ENCODE data around the gene COL4A4.

COL4A4 gene

DNA sequence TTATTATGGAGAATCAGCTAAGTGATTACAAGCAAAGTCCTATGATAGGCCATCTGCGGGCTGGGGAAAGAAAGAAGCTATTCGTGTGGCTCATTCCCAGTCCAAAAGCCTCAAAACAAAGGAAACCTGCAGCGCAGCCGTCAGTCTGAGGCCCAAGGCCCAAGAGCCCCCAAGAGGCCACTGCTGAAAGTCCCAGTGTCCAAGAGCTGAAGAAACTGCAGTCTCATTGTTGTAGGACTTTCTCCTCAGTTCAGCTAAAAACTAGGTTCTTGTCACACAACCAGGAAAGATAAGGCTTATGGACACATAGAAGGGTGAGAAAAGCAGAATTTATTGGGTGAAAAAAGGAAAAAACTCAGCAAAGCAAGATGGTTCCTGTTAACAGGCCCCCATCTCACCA is 185.0 kb downstream of the COL4A4 start:
- no peak for DNase-seq (ENCODE audit: low spot score)

DNA sequence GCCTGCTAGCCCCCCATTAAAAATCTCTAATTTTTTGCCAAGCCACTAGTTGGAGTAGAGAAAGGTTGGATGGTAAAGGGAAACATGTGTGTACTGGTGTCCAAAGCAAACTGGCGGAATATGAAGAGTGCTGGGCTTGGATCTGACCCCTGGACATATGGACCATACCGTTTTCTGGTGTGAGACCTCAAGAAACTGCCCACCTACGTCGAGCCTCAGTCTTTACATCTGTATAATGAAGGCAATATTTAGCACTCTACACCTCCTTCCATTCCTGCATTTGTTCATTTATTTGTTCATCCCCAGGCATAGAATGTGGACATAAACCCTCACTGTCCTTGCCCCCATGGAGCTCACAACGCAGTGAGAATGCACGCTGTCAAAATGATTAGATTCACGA is 185.7 kb downstream of the COL4A4 start:
- no peak for DNase-seq (ENCODE audit: low spot score)

DNA sequence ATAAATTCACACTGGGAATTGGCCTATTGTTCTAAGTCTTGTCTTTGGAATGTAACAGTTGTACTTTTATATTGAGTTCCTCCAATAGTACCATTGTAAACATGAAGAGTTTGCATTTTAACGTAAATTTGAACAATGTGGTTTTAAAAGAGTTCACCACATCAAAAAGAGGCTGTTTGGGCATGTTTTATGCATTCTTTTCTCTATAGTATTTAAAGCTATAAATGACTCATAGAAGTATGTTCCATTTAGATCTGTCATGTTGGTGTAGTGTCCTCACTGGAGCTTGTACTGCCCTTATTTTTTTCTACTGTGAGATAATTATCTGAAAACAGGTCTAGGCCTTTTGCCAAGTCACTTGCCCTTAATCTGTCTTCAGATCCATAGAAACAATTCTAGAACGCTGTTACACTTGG is 186.2 kb downstream of the COL4A4 start:
- DNase-seq (ENCODE audit: low spot score) = no peak

DNA sequence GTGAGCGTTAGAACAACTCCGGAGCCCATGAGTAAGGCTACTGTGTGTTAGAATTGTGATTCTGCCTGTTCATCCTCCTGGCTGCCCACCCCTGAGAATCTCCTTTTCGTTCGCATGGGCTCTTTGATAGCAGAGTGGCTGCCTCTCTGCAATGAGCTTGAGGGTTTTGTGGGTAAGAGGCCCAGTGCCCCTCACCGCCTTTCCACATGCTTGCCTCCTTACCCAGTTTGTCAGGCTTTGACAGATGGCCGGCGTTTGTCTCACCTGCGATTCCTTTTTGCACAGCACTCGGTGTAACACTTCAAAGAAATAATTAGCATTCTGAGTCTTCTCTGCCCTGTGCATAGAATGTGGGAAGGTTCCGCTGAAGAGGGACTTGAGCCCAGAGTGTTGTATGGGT is 190.2 kb downstream of the COL4A4 start:
- DNase-seq (ENCODE audit: low spot score) = no peak

DNA sequence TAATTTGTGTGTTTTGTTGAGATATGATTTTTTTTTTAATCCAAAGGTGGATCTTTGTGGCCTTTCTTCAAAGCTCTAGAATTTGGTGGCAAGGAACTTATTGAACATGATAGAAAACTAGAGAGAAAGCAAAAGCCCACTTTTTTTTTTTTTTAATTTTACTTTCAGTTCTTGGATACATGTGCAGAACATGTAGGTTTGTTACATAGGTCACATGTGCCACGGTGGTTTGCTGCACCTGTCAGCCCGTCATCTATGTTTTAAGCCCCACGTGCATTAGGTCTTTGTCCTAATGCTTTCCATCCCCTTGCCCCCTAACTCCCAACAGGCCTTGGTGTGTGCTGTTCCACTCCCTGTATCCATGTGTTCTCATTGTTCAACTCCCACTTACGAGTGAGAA is 192.2 kb downstream of the COL4A4 start:
- DNase-seq (ENCODE audit: low spot score) = peak; percentile 33

DNA sequence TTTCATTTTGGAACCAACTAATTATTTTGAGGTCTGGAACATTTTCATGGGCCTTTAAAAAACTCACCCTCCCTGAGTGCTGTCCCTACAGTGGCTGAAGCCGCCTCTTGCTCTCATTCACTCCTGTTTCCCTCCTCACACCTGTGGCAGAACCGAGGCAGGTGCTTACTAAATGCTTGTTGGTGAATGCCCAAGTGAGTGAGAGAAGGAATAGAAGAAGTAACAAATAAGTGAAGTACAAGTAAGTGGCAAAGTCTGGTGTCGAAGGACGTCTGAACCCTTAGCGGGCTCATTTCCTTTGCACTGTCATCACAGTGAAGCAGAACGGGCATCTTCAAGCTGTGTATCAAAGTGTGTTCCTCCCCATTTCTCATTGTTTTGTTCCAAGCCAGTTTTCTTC is 192.9 kb downstream of the COL4A4 start:
- peak; percentile 55 for DNase-seq (ENCODE audit: low spot score)

DNA sequence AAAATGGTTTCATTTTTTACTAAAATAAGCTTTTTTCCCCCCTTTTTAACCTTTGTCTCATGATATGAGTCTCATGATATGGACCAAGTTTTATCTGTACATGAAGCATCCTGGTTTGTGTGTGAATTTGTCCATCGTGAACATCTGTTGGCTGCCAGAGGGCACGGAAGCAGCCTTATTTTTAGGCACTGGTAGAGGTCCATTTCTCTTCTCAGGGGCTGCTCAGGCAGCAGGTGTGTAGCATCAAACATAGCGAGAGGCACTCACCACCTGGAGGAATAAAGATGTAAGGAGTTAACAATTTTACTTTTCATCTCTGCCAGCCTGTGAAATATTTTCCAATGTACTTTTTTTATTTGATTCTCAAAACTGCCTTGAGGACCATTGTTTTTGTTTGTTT is 193.6 kb downstream of the COL4A4 start:
- DNase-seq (ENCODE audit: low spot score) = peak; percentile 63

DNA sequence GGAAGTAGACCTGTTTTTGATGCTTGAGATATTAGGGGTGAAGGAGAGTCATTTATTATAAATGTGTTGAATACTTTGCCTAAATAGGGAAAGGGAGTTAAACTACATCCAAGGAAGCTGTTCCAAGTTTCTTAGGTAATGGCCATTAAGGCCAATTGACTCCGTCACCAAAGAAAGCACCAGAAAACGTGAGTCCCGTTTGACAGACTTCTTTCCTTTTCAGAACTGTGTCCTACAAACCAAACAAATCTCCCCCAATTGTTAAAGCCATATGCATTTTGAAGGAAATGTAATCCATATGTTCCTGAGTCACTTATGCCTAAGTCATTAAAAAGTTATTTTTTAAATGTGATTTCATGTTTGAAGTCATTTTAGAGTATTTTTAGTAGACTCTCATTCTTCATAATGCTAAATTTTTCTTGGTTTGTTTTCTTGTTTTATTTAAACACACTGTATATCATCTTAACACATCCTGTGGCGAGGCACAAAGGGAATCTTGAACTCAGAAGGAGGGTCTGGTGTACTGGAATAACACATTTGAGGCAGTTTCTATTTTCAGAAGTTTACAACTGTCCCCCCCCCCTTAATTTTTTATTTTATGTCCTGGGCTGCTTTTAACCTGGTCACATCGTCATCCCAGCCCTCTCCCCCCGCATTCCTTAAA is 194.5 kb downstream of the COL4A4 start:
- DNase-seq (ENCODE audit: low spot score) = no peak

DNA sequence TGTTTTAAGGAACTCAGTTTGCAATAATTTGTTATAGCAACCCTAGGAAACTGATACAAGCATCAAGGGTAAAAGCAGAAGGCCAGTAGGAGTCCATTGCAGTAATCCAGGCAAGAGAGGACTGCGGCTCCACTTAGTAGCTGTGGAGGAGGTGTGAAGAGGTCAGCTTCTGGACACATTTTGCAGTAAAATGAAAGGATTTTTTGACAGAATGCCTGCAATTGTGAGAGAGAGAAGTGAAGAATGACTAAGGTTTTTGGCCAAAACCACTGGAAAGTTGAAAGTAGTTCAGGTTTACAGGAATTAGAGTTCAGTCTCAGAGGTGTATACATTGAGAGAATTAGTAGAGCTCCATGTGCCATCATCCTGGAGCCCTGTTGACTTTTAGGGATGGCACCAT is 198.6 kb downstream of the COL4A4 start:
- no peak for DNase-seq (ENCODE audit: low spot score)

DNA sequence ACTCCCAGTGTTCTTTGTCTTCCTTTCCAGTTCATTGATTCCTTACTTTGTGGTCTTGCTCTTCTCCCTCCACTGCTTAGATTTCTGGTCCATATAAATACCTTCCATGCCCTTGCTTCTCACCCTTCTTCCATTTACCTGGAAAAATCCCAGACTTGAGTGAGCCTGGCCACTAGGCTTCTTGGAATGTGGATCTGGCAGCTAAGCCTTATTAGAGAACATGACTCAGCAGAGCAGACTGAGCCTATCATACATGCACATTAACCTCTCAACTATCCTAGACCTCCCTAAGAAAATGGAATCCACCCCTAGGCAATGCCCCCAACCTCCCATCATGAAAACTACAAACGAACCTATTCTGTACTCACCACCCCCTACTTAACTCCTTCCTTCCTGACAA is 200.5 kb downstream of the COL4A4 start:
- DNase-seq (ENCODE audit: low spot score) = no peak

DNA sequence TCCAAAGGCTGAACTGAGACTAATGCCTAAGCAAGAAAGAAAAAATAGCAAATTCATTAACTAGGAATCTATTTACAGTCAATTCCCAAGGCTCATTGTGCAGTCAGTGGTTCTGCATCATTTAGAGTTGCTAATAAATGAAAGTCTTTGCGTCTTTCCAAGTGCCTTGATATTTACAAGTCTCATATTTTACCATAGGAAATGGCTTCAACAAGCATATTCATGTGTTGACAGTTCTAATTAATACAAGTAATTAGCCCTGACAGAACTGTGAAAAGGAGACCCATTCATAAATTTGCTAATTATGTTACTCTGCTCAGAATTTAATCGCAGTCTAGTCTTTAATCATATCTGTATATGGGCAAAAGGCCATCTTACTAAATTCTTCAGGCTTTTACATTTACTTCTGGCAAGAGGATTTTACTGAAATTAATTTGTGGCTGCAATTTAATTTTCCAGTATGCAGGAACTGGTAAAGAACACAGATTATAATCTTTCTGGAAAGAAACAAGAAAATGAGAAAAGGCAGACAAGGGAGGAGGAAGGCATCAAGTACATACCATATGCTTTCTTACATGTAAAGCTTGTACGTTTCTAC is 201.7 kb downstream of the COL4A4 start:
- DNase-seq (ENCODE audit: low spot score) = no peak

DNA sequence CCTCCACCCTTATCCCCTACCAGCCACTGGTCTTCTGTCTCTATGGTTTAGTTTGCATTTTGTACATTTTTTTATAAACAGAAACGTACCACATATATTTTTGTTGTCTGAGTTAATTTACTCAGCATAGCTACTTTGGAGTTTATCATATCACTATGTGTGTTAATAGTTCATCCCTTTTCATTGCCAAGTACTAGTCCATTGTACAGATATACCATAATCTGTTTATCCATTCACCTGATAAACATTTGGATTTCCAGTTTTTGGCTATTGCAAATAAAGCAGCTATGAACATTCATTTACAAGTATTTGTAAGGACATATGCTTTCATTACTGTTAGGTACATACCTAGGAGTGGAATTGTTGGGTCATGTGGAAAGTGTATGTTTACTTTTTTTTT is 204.6 kb downstream of the COL4A4 start:
- DNase-seq (ENCODE audit: low spot score) = no peak

DNA sequence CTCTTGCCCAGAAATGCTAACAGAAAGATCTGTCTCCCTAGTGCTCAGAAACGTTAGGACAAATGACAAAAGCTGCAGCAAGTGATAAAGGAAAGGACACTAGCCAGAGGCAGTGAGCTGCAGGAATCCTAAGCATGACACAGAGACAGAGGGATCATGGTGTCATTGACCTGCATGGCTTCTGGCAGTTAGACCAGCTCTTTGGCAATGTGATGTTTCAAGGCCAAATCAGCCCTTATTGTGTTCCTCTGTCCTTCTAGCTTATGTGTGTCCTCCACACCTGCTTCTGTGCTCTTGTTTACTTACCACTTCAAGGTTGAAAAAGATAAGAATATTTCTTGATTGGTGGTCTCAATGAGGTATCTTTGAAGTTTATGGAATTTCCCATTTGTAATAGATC is 207.3 kb downstream of the COL4A4 start:
- DNase-seq (ENCODE audit: low spot score) = no peak

DNA sequence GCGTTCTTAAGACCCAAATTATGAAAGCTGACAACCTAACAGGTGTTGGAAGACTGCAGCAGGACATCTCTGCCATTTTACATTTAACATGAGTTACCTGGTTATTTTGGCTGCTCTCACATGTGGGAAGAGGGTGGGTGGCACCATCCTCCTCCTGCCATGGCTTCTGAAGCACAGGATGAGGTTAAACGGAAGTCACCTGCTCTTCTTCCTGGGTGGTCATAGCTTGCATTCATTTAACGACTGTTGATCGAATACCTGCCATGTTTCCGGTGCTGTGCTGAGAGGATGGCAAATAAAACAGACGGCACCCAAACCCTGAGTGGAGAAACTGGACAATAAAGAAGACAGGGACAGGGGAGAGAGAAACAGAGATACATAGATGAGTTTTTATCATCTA is 210.2 kb downstream of the COL4A4 start:
- no peak for DNase-seq (ENCODE audit: low spot score)

DNA sequence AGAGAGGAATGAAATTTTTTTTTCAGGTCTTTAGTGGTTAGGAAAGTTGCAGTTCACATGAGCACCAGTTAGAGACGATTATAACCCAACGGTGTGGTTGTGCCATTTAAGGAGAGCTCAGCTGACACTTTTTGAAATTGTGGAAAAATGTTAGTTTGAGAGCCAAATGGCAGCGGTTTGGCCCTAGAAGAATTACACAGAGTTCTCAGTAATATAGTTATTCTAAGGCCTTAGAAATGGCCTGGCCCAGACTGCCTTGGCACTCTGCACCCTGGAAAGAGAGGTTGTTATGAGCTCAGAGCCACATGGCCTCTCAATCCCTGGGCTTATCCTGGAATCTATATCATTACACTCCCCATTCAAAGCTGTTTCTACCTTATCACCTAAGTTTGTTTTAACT is 210.8 kb downstream of the COL4A4 start:
- DNase-seq (ENCODE audit: low spot score) = no peak

Measured in NAMALWA (cell line).